ENCODE results near the gene ZNF169.
"Not testable (repeated sequence)": the region's sequence is repeated elsewhere in the genome, so short reads cannot be mapped to it uniquely, and the experiment has no call there.

The ZNF169 gene

GRCh38 chr9:94259077-94259862 lies at the start of gene ZNF169:
ZNF169 (plus strand) TSS chr9:94259298; CDS start chr9:94278813, 19,515 bp downstream.
- peak; percentile 59 for DNase-seq

GRCh38 chr9:94210616-94211603 lies 48.2 kb upstream of the ZNF169 start:
- no peak for DNase-seq

GRCh38 chr9:94212091-94212490 lies 47.0 kb upstream of the ZNF169 start:
- no peak for DNase-seq

- no peak for DNase-seq
Measured at GRCh38 chr9:94212531-94212930, 46.6 kb upstream of the ZNF169 start.

- DNase-seq = peak; percentile 53
Measured at GRCh38 chr9:94213511-94214124, 45.5 kb upstream of the ZNF169 start.

GRCh38 chr9:94222870-94223269 lies 36.2 kb upstream of the ZNF169 start:
- no peak for DNase-seq

- DNase-seq = not testable (repeated sequence)
Measured at GRCh38 chr9:94225413-94225812, 33.7 kb upstream of the ZNF169 start.

- no peak for DNase-seq
Measured at GRCh38 chr9:94228616-94229015, 30.5 kb upstream of the ZNF169 start.

- no peak for DNase-seq
Measured at GRCh38 chr9:94232428-94232827, 26.7 kb upstream of the ZNF169 start.

GRCh38 chr9:94241098-94241497 lies 18.0 kb upstream of the ZNF169 start:
- not testable (repeated sequence) for DNase-seq

GRCh38 chr9:94245651-94246050 lies 13.4 kb upstream of the ZNF169 start:
- no peak for DNase-seq

GRCh38 chr9:94250456-94250855 lies 8.6 kb upstream of the ZNF169 start:
- DNase-seq = no peak

GRCh38 chr9:94256007-94256406 lies 3.1 kb upstream of the ZNF169 start:
- DNase-seq = no peak

GRCh38 chr9:94265626-94266402 lies 6.7 kb downstream of the ZNF169 start:
- not testable (repeated sequence) for DNase-seq

- DNase-seq = no peak
Measured at GRCh38 chr9:94269264-94269663, 10.2 kb downstream of the ZNF169 start.

- DNase-seq = no peak
Measured at GRCh38 chr9:94270009-94270408, 10.9 kb downstream of the ZNF169 start.

- not testable (repeated sequence) for DNase-seq
Measured at GRCh38 chr9:94277029-94277428, 17.9 kb downstream of the ZNF169 start.

GRCh38 chr9:94277885-94278536 lies 18.9 kb downstream of the ZNF169 start:
- DNase-seq = no peak

GRCh38 chr9:94280409-94280989 lies 21.4 kb downstream of the ZNF169 start:
- DNase-seq = no peak

GRCh38 chr9:94281101-94281500 lies 22.0 kb downstream of the ZNF169 start:
- DNase-seq = no peak

GRCh38 chr9:94286116-94286515 lies 27.0 kb downstream of the ZNF169 start:
- DNase-seq = no peak

All from NCI-H1436 treated with DMSO at 0.1 percent for 48 hours (cell line).